Activated CD4-positive, alpha-beta T cell treated with anti-CD3 and anti-CD28 coated beads, Interleukin-2, Interleukin-6, amounts not matched to agents 100 ng/mL and 50 ng/mL, durations not matched to agents 16 hours and 8 hours (primary cell): ENCODE results near the gene SOX5.

Experiments
- DNase-seq: peaks from one replicate; pipeline ENCODE4 v3.0.0-alpha.2; 2020

The SOX5 gene

DNA sequence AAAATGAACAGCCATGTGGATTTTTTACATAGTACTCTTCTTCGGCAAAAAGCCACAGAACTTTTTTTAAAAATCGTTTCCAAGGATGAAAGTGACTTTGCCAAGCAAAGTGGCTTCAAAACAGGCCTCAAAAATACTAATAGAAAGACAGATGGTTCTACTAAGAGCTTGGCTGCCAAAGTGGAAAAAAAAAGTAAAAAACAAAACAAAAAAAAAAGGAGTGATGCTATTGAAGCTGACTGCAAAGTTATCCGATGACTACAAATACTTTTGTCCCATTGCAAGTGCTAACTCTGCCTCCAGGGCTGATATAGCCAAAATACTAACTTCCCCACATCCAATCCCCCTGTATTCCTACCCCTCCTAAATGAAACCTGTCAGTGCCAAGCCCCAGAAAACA lies 277.6 kb downstream of the SOX5 start:
- no peak for DNase-seq

DNA sequence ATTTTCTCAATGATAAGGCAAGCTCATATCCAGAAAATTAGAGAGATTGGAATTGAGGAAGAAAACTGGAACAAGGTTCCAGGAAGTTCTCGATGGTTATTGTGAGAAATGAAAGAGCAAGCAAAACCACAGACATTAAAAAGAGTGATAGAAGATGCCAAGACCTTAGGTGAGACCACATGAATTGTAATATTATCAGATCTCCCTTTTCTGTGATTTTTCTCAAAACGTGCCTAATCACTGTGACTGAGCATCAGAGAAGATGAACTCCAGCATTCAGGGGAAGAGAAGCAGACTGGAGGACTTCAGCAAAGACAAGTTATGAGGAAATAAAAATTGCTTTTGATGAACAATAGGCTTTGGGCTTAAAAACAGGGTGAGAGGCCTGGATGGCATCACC lies 278.8 kb downstream of the SOX5 start:
- DNase-seq = no peak

DNA sequence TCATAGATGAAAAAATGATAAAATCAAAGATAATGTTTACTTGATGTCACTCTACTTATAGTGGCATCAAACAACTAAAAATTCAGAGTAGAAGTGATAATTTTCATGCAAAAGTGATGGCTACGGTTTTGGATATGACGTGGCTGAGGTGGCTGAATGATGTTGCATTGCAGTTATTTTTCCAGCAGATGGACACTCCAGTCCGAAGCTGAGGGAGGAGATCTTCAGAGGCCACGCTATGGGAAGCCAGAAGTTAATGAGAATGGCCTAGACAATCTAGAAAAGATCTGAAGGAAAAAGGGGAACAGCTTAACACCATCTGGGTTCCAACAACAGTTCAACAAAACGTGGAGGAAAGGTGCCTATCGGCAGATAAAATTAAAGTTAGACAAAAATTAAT lies 279.8 kb downstream of the SOX5 start:
- DNase-seq = no peak

GRCh38 chr12:23666866-23667265 lies 282.6 kb downstream of the SOX5 start:
- no peak for DNase-seq

- no peak for DNase-seq
Observed at GRCh38 chr12:23662966-23663365, 286.5 kb downstream of the SOX5 start.

DNA sequence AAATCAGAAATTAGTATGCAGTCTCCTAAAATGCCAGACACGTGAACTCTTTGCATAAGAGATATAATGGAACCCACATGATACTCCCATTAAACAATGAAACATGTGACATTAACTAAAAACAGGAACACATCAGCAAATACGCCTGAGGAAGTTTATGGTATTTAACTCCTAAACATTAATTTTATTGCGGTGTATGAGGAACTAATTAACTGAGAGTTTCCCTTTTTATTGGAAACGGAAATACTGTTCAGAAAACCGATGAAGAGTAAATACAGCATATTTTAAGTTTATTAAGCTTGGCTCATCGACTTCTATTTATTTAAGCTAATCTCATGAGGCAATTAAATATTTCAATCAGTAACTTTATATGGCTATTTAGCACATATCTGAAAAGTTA lies 290.3 kb downstream of the SOX5 start:
- DNase-seq = no peak

- DNase-seq = no peak
Observed at GRCh38 chr12:23657598-23657997, 291.9 kb downstream of the SOX5 start.

DNA sequence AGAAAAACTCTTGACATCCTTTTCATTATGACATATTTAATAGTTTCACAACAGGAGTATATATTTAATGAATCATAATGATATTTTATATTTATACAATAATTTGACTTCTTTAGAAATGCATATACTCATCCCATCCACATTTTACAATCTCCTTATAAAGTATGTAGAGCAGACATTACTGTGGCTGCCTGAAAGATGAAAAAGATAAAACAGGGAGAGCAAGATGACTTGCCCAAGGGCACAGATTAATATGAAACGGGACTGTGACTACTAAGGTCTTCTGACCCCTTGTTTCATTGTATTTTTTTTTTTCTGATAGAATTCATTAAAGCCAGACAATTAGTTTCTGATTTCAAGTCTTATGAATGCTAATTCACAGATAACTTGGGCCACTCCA lies 293.6 kb downstream of the SOX5 start:
- no peak for DNase-seq

DNA sequence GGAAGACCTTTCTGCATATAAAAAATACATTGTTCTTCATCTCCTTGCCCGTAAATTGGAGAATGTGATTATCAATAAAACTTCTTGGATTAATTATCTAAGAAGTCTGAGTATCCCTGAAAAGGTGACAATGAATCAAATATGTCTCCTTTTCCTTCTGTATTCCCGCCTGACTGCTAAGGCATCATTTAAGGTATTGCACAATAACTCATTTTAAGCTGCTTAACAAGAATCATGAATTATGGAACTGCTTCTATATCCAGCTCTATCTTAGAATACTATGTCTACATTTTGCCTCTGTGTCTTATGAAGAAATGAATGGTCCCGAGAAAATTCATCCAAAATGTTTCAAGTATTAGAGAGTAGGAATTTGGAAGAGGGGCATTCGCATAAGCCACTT lies 294.4 kb downstream of the SOX5 start:
- no peak for DNase-seq

DNA sequence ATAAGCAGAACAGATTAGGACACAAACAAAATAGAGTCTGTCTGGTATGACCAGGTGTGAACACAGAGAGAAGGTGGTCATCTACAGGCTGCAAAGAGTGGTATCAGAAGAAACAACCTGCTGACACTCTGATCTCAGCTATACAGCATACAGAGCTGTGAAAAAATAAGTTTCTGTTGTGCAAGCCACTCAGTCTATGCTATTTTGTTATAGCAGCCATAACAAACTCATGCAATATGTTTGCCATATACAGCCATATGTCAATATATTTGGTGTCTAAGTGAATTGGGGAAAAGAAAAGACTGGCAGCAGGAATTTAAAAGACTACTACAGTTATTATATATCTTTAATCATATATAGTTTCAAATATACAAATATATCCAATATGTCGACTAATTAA lies 300.9 kb downstream of the SOX5 start:
- no peak for DNase-seq

DNA sequence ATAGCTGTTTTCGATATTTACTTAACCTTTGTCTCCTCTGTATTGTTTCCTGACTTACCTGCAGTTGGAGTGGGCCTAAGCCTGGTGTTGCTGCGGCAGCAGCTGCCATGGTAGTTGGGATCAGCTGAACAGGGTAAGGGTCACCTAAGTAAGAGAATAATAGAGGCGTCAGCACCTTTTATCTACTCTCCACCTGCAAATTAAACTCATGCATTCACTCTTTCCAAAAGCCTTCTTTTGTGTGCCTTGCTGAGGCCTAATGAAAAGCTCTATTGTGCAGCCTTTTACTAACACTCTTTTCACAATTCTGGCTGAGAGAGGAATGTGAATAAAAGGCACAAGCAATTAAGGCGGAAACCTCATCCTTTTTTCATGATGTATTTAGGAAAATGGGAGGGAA lies 308.7 kb downstream of the SOX5 start:
- DNase-seq = no peak

DNA sequence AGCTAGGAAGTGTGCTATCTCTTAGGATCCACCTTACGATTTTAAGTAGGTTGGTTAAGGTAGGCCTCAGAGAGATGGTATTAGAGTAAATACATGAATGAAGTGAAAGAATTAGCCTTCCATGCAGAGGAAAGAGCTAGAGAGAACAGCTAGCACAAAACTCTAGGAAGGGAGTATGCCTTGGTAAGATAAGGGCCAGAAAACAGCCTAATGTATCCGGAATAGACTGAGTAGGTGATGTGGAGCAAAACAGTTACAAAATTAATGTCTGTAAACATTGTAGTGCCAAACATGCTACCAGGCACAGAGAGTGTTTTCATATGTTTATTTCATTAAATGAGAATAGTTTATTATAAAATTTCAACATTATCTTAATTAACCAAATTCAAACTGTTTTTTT lies 315.1 kb downstream of the SOX5 start:
- DNase-seq = no peak

- DNase-seq = no peak
Observed at GRCh38 chr12:23631786-23632377, 317.6 kb downstream of the SOX5 start.

- DNase-seq = no peak
Observed at GRCh38 chr12:23630524-23630923, 318.9 kb downstream of the SOX5 start.

- DNase-seq = no peak
Observed at GRCh38 chr12:23628806-23629205, 320.7 kb downstream of the SOX5 start.

DNA sequence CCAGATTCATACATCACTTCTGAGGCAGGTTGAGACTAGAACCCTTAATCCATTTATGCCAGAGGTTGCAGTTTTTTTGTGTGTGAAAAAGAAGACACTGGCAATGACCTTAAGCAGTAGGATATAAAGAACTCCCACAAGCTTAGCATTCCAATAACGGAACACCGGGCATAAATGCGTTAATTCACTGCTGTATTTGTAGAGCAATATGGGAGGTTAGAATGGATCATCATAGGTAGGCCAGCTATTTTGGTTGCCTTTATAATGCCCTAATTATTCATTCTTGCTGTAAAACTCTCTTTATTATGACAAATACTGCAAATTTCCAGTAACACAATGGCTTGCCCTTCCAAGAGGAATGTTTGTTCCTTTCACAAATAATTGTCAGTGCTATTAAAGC lies 322.7 kb downstream of the SOX5 start:
- DNase-seq = no peak

DNA sequence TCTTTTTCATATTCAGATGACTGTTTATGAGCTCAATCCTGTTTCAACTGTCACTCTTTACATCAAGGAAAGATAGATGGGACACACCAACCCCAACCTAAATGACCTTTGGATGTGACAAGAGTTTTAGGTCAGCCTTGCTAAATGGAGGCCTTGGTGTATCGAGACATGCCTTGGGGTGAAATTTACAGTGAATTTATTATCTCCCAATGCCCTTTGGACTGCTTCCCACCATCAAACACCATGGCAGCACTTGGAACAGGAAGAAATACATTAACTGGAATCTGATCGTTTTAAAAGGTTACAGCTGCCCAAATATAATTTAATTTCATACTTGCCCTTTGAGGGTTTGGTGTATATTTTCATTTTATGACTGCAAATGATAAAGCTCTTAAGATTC lies 327.6 kb downstream of the SOX5 start:
- no peak for DNase-seq

DNA sequence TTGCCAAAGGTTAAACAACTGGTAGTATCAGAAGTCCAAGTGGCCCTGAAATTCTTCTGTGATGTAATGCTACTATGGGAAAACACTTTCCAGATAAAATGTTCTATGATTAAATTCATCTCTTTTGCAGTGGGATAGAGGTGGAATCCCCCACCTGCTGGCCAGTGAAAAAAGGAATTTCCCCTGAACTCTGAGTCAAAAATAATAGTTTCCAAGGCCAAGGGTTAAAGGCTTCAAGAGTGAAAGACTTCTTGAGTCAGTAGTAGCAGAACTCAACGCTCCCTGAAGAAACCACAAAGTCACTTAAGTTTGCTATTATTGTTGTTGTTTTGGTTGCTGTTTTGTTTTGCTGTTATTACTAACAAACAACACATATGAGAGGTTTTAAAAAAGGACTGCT lies 330.8 kb downstream of the SOX5 start:
- no peak for DNase-seq

DNA sequence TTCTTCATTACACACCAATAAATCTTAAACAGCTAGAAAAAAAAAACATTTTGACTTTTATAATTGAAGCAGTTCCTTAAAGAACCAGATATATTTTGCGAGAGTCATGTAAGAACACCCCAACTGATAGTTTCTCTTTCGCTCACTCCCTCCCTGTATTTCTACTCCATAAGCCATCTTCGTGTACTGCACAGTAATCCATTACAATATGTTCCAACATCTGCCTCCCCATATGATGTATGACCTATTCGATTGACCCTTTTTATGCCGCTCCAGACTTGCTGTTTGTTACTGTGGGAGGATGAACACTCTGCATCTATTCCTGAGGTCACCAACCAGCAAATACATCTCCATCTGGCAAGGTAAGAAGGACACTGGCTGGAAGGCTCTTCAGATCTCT lies 331.7 kb downstream of the SOX5 start:
- no peak for DNase-seq

GRCh38 chr12:23614280-23614679 lies 335.2 kb downstream of the SOX5 start:
- no peak for DNase-seq

- no peak for DNase-seq
Observed at GRCh38 chr12:23611320-23611719, 338.1 kb downstream of the SOX5 start.

DNA sequence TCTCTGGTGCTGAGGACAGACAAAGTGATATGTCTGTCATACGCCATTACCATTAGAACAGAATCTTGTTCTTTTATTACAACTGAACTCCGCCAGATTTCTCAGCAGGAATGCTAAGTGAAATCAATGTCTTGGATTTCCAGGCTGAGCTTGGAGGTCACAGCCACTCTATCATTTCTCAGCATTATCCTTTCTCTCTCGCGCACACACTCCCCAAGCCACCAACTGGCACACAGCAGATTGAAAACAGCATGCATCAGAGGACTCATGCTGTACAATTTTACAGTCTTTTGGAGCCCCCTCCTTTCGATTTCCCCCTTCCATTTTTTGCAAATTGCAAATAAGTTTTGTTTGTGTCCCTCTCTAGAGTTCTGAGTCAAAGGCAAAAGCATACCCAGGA lies 348.6 kb downstream of the SOX5 start:
- DNase-seq = no peak

GRCh38 chr12:23596568-23596967 lies 352.9 kb downstream of the SOX5 start:
- no peak for DNase-seq

GRCh38 chr12:23587833-23588559 lies 361.5 kb downstream of the SOX5 start:
- no peak for DNase-seq

GRCh38 chr12:23585782-23586163 lies 363.7 kb downstream of the SOX5 start:
- DNase-seq = no peak
